WTC11 (cell line): Measurements from ENCODE around the gene HPGD. TPM values are rescaled to one million over a fixed set of nuclear protein-coding genes. Genes with fewer than 3 reads are reported as not detected.

Source experiments
- ATAC-seq: fragments of 200-7000 bp; cut with Tn5 transposase; 2 replicates; pipeline ENCODE4 v1.10.0; 2021; ENCODE audit warnings: mild to moderate bottlenecking, moderate library complexity
- CTCF ChIA-PET: fragments of 300-600 bp; sonication (Branson Sonifier 250); formaldehyde crosslinking; loops from one replicate; lab custom pipeline; 2021; ENCODE audit warnings: antibody characterized with exemption; lab: Charles Lee
- POLR2A ChIA-PET: fragments of 350-600 bp; sonication (Branson Sonifier 250); formaldehyde crosslinking; loops from one replicate; lab custom pipeline; 2021; ENCODE audit warnings: antibody characterized with exemption; lab: Charles Lee
- DNase-seq: peaks from one replicate; pipeline ENCODE4 v3.0.0; 2021; ENCODE audit warnings: low spot score
- H3K27ac Mint-ChIP-seq: 2 replicates; pipeline ENCODE4 v1.8.0; 2021; ENCODE audit warnings: mixed read lengths
- H3K27me3 Mint-ChIP-seq: 2 replicates; pipeline ENCODE4 v1.8.0; 2021; ENCODE audit warnings: low read depth, mild to moderate bottlenecking, moderate library complexity, mixed read lengths
- H3K36me3 Mint-ChIP-seq: 2 replicates; pipeline ENCODE4 v1.8.0; 2021; ENCODE audit warnings: mixed read lengths
- H3K4me1 Mint-ChIP-seq: 2 replicates; pipeline ENCODE4 v1.8.0; 2022; ENCODE audit warnings: mixed read lengths
- H3K4me3 Mint-ChIP-seq: 2 replicates; pipeline ENCODE4 v1.8.0; 2021; ENCODE audit warnings: mild to moderate bottlenecking, moderate library complexity, mixed read lengths
- H3K9me3 Mint-ChIP-seq: 2 replicates; pipeline ENCODE4 v1.8.0; 2021; ENCODE audit warnings: mixed read lengths
- ATF6 ChIP-seq: sonication (generic); formaldehyde crosslinking; IDR thresholded peaks from 2 replicates; pipeline ENCODE4 v1.8.1; 2023; ENCODE audit warnings: mild to moderate bottlenecking, missing genetic modification reagents
- CBFB ChIP-seq: sonication (generic); formaldehyde crosslinking; IDR thresholded peaks from 2 replicates; pipeline ENCODE4 v1.8.1; 2022; ENCODE audit warnings: mild to moderate bottlenecking, low read depth, missing genetic modification reagents
- CDX4 ChIP-seq: fragments of 250-450 bp; sonication (Bioruptor Pico); IDR thresholded peaks from 2 replicates; pipeline ENCODE4 v1.9.0; 2021; ENCODE audit warnings: moderate library complexity, mild to moderate bottlenecking, inconsistent platforms, borderline replicate concordance
- E2F1 ChIP-seq: sonication (generic); formaldehyde crosslinking; IDR thresholded peaks from 2 replicates; pipeline ENCODE4 v1.8.0; 2022; ENCODE audit warnings: mild to moderate bottlenecking, missing genetic modification reagents
- ELF4 ChIP-seq: sonication (generic); formaldehyde crosslinking; IDR thresholded peaks from 2 replicates; pipeline ENCODE4 v1.8.1; 2022; ENCODE audit warnings: low read depth, mild to moderate bottlenecking, moderate library complexity, missing genetic modification reagents
- ETV6 ChIP-seq: sonication (generic); formaldehyde crosslinking; IDR thresholded peaks from 2 replicates; pipeline ENCODE4 v1.8.1; 2022; ENCODE audit warnings: mild to moderate bottlenecking, missing genetic modification reagents
- FOXP1 ChIP-seq: sonication (generic); formaldehyde crosslinking; IDR thresholded peaks from 2 replicates; pipeline ENCODE4 v1.8.0; 2022; ENCODE audit warnings: missing genetic modification reagents, mild to moderate bottlenecking, moderate library complexity, borderline replicate concordance
- GTF2I ChIP-seq: fragments of 250-450 bp; sonication (Bioruptor Pico); conservative IDR thresholded peaks from 2 replicates; pipeline ENCODE4 v1.4.0; 2021; ENCODE audit warnings: mild to moderate bottlenecking
- HMGA2 ChIP-seq: fragments of 250-450 bp; sonication (Bioruptor Pico); IDR thresholded peaks from 2 replicates; pipeline ENCODE4 v1.4.0; 2021; ENCODE audit warnings: mild to moderate bottlenecking, moderate library complexity
- NFYB ChIP-seq: sonication (generic); formaldehyde crosslinking; conservative IDR thresholded peaks from 2 replicates; pipeline ENCODE4 v1.8.0; 2022; ENCODE audit warnings: low read depth, missing genetic modification reagents
- NR1H2 ChIP-seq: sonication (generic); formaldehyde crosslinking; IDR thresholded peaks from 2 replicates; pipeline ENCODE4 v1.9.0; 2021; ENCODE audit warnings: mild to moderate bottlenecking, moderate library complexity, missing genetic modification reagents
- NR3C1 ChIP-seq: sonication (generic); formaldehyde crosslinking; conservative IDR thresholded peaks from 2 replicates; pipeline ENCODE4 v1.8.1; 2023; ENCODE audit warnings: low read depth, mild to moderate bottlenecking, missing genetic modification reagents
- OVOL2 ChIP-seq: fragments of 250-450 bp; sonication (Bioruptor Pico); IDR thresholded peaks from 2 replicates; pipeline ENCODE4 v1.9.0; 2021; ENCODE audit warnings: mild to moderate bottlenecking, borderline replicate concordance
- PRRX2 ChIP-seq: fragments of 250-450 bp; sonication (Bioruptor Pico); IDR thresholded peaks from 2 replicates; pipeline ENCODE4 v1.8.0; 2021; ENCODE audit warnings: mild to moderate bottlenecking
- RELA ChIP-seq: sonication (generic); formaldehyde crosslinking; IDR thresholded peaks from 2 replicates; pipeline ENCODE4 v1.8.1; 2022; ENCODE audit warnings: missing genetic modification reagents, mild to moderate bottlenecking, borderline replicate concordance
- USF1 ChIP-seq: sonication (generic); formaldehyde crosslinking; IDR thresholded peaks from 2 replicates; pipeline ENCODE4 v1.8.0; 2022; ENCODE audit warnings: mild to moderate bottlenecking, missing genetic modification reagents
- ZNF138 ChIP-seq: sonication (generic); formaldehyde crosslinking; conservative IDR thresholded peaks from 2 replicates; pipeline ENCODE4 v1.8.1; 2022; ENCODE audit warnings: mild to moderate bottlenecking, moderate library complexity, missing genetic modification reagents
- ZNF423 ChIP-seq: fragments of 250-450 bp; sonication (Bioruptor Pico); IDR thresholded peaks from 2 replicates; pipeline ENCODE4 v2.1.2; 2022; ENCODE audit warnings: mild to moderate bottlenecking, moderate library complexity
- total RNA-seq: library from RNA; stranded (reverse); gene quantifications from 3 replicates; pipeline ENCODE4 v1.2.3, GENCODE V29; 2021
- TF ChIP-seq, protein P1 (sequence below): sonication (generic); formaldehyde crosslinking; IDR thresholded peaks from 2 replicates; pipeline ENCODE4 v1.8.0; 2022; ENCODE audit warnings: mild to moderate bottlenecking, missing genetic modification reagents
- TF ChIP-seq, protein P2 (sequence below): sonication (generic); formaldehyde crosslinking; conservative IDR thresholded peaks from 2 replicates; pipeline ENCODE4 v1.8.1; 2023; ENCODE audit warnings: mild to moderate bottlenecking, low read depth, missing genetic modification reagents, moderate library complexity
- TF ChIP-seq, protein P3 (sequence below): sonication (generic); formaldehyde crosslinking; IDR thresholded peaks from 2 replicates; pipeline ENCODE4 v1.8.1; 2023; ENCODE audit warnings: mild to moderate bottlenecking, moderate library complexity, missing genetic modification reagents

HPGD gene
- total RNA-seq, 1 experiment from 2014 or later = 3.6 TPM

GRCh38 chr4:174505007-174505406 lies 17.3 kb downstream of the HPGD start (continued):
- TF ChIP-seq, protein P1, sequence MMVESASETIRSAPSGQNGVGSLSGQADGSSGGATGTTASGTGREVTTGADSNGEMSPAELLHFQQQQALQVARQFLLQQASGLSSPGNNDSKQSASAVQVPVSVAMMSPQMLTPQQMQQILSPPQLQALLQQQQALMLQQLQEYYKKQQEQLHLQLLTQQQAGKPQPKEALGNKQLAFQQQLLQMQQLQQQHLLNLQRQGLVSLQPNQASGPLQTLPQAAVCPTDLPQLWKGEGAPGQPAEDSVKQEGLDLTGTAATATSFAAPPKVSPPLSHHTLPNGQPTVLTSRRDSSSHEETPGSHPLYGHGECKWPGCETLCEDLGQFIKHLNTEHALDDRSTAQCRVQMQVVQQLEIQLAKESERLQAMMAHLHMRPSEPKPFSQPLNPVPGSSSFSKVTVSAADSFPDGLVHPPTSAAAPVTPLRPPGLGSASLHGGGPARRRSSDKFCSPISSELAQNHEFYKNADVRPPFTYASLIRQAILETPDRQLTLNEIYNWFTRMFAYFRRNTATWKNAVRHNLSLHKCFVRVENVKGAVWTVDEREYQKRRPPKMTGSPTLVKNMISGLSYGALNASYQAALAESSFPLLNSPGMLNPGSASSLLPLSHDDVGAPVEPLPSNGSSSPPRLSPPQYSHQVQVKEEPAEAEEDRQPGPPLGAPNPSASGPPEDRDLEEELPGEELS = no peak
- no peak for TF ChIP-seq ZNF423
- no peak for TF ChIP-seq GTF2I (CRISPR knock-in tag)

GRCh38 chr4:174503079-174503715 lies 19.1 kb downstream of the HPGD start:
- CTCF ChIA-PET = interaction anchor here (0.9 kb wide), 1 partner anchor 20 kb away, joined by 3 read pairs; no protein-coding TSS in a partner anchor
- ATAC-seq = no peak
- H3K4me3 Mint-ChIP-seq = no peak overlapping the region

DNA sequence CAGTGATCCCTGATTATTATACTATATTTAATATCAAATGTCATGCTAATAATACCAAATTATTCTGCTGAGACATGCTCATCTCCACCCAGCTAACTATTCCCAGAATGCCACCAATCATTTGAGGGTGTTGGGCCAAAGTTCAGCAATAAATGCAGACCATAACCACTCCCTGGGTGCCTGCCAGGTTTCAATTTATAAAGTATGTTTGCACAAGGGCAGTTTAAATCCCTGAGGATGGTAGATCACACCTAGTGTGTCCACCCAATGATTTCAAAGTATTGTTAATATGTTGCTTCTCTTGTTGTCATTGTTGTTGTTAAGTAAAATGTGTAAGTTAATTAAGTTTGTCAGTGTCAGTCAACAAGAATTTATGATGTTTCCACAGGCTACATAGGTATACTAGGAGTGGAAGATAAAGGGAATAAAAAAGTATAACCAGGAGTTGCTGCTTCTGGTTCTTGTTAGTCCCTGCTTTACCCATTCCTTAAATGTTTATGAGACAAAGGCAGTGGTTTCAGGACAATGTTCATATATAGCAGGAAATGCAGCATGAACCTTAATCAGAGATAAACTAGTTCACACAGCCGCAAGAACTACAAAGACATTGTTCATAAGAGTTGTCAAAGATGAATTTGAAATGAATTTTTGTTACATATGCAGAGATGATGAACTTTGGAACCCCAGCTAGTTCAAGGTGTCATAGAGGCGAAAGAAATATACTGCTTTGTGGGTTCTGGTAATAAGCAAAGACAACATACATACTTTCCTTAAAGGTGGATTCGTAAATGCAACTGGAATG lies 25.5 kb downstream of the HPGD start:
- Mint-ChIP-seq H3K4me1 (peaks cover 13% of the 10 kb centered on the region), H3K9me3 (no peaks in the 10 kb centered on the region), H3K27me3 (no peaks in the 10 kb centered on the region), H3K4me3 (no peak overlapping the region), H3K36me3 (no peaks in the 10 kb centered on the region), H3K27ac (no peak overlapping the region)
- ATAC-seq = no peak
- DNase-seq = no peak
- ChIA-PET CTCF (no interaction called here), POLR2A (no interaction called here)
- no peak for TF ChIP-seq CBFB (CRISPR knock-in tag)
- no peak for TF ChIP-seq FOXP1 (CRISPR knock-in tag)
- TF ChIP-seq, protein P2, sequence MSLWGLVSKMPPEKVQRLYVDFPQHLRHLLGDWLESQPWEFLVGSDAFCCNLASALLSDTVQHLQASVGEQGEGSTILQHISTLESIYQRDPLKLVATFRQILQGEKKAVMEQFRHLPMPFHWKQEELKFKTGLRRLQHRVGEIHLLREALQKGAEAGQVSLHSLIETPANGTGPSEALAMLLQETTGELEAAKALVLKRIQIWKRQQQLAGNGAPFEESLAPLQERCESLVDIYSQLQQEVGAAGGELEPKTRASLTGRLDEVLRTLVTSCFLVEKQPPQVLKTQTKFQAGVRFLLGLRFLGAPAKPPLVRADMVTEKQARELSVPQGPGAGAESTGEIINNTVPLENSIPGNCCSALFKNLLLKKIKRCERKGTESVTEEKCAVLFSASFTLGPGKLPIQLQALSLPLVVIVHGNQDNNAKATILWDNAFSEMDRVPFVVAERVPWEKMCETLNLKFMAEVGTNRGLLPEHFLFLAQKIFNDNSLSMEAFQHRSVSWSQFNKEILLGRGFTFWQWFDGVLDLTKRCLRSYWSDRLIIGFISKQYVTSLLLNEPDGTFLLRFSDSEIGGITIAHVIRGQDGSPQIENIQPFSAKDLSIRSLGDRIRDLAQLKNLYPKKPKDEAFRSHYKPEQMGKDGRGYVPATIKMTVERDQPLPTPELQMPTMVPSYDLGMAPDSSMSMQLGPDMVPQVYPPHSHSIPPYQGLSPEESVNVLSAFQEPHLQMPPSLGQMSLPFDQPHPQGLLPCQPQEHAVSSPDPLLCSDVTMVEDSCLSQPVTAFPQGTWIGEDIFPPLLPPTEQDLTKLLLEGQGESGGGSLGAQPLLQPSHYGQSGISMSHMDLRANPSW (CRISPR knock-in tag) = no peak
- no peak for TF ChIP-seq CDX4
- no peak for TF ChIP-seq NFYB (CRISPR knock-in tag)
- no peak for TF ChIP-seq ELF4 (CRISPR knock-in tag)
- no peak for TF ChIP-seq ZNF138 (CRISPR knock-in tag)
- TF ChIP-seq E2F1 = no peak
- TF ChIP-seq NR1H2 (CRISPR knock-in tag) = no peak
- TF ChIP-seq, protein P3, sequence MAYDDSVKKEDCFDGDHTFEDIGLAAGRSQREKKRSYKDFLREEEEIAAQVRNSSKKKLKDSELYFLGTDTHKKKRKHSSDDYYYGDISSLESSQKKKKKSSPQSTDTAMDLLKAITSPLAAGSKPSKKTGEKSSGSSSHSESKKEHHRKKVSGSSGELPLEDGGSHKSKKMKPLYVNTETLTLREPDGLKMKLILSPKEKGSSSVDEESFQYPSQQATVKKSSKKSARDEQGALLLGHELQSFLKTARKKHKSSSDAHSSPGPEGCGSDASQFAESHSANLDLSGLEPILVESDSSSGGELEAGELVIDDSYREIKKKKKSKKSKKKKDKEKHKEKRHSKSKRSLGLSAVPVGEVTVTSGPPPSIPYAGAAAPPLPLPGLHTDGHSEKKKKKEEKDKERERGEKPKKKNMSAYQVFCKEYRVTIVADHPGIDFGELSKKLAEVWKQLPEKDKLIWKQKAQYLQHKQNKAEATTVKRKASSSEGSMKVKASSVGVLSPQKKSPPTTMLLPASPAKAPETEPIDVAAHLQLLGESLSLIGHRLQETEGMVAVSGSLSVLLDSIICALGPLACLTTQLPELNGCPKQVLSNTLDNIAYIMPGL = no peak
- no peak for TF ChIP-seq NR3C1 (CRISPR knock-in tag)
- TF ChIP-seq ATF6 (CRISPR knock-in tag) = no peak
- no peak for TF ChIP-seq GTF2I (CRISPR knock-in tag)
- TF ChIP-seq HMGA2 = no peak
- no peak for TF ChIP-seq RELA

More at GRCh38 chr4:174503079-174503715, 19.1 kb downstream of the HPGD start:
- no peaks in the 10 kb centered on the region for H3K36me3 Mint-ChIP-seq
- no peak for TF ChIP-seq ELF4 (CRISPR knock-in tag)
- no peak for TF ChIP-seq PRRX2 (CRISPR knock-in tag)
- TF ChIP-seq ETV6 = no peak
- no peak for TF ChIP-seq USF1 (CRISPR knock-in tag)
- no peak for TF ChIP-seq OVOL2 (CRISPR knock-in tag)
- H3K4me1 Mint-ChIP-seq = peaks cover 3% of the 10 kb centered on the region; the same call in 1 of the 2 replicates
- H3K9me3 Mint-ChIP-seq = peaks cover 6% of the 10 kb centered on the region; the same call in 1 of the 2 replicates
- no peaks in the 10 kb centered on the region for H3K27me3 Mint-ChIP-seq
- H3K27ac Mint-ChIP-seq = no peak overlapping the region
- no peak for DNase-seq
- POLR2A ChIA-PET = no interaction called here
